Esophagus squamous epithelium (tissue), 5 donors: ENCODE results near the gene SLC6A13. TPM values are rescaled to one million over a fixed set of nuclear protein-coding genes. Genes with fewer than 3 reads are reported as not detected.
"Not testable (repeated sequence)": the region's sequence is repeated elsewhere in the genome, so short reads cannot be mapped to it uniquely, and the experiment has no call there.

Experiments
- DNase-seq: peaks from one replicate; lab custom pipeline; 2025; lab: John Stamatoyannopoulos, UW
- H3K27ac ChIP-seq, 4 donors: fragments of 200-600 bp; sonication (generic); one replicate each; pipeline ENCODE4 v1.5.1; 2016 to 2019; ENCODE audit warnings: mild to moderate bottlenecking in 1 of 4
- H3K27me3 ChIP-seq, 4 donors: fragments of 200-600 bp; sonication (generic); 1 replicate in 3 of 4; 2 replicates in 1 of 4; pipeline versions ENCODE4 v1.5.1 to v1.6.0; 2017 to 2021; ENCODE audit warnings: antibody characterized with exemption in 1 of 4
- H3K36me3 ChIP-seq, 3 donors: fragments of 200-600 bp; sonication (generic); one replicate each; pipeline ENCODE4 v1.5.1; 2016 to 2019
- H3K4me1 ChIP-seq, 3 donors: fragments of 200-600 bp; sonication (generic); one replicate each; pipeline ENCODE4 v1.5.1; 2017 to 2019
- H3K4me3 ChIP-seq, 4 donors: fragments of 200-600 bp; sonication (generic); 1 replicate in 3 of 4; 2 replicates in 1 of 4; pipeline ENCODE4 v1.5.1; 2016 to 2019; ENCODE audit warnings: mild to moderate bottlenecking in 2 of 4, moderate library complexity in 1 of 4
- H3K9me3 ChIP-seq, 3 donors: fragments of 200-600 bp; sonication (generic); one replicate each; pipeline ENCODE4 v1.5.1; 2016 to 2019
- CTCF ChIP-seq, 6 experiments: fragments of 450-650 bp in 4 of 6; fragments of 200-600 bp in 2 of 6; sonication (generic) in 2 of 6; IDR thresholded peaks; one replicate each; pipeline ENCODE4 v1.5.1; 2016 to 2019; ENCODE audit warnings: antibody characterized with exemption in 6 of 6, mild to moderate bottlenecking in 4 of 6, moderate library complexity in 4 of 6
- POLR2A ChIP-seq, 4 donors: fragments of 450-650 bp; IDR thresholded peaks; one replicate each; pipeline ENCODE4 v1.6.1; 2017; ENCODE audit warnings: antibody characterized with exemption in 4 of 4, mild to moderate bottlenecking in 4 of 4, moderate library complexity in 3 of 4
- WGBS, 2 donors: methylation state at CpG; one replicate each; pipeline ENCODE4 v1.1.5; 2018; 5-methylcytosine and 5-hydroxymethylcytosine counted together
- intact Hi-C: fragments of 100-400 bp; cut with DNase I; formaldehyde crosslinking; loops from one replicate; pipeline ENCODE4 v1.15.0; 2022
- total RNA-seq, 4 donors: library from RNA; depleted of rRNA; stranded (reverse); fragments of >200 nt; gene quantifications; one replicate each; pipeline ENCODE4 v1.1.0, GENCODE V29; 2016
- donor health status: DM: yes; HTN: yes; CAD: no.

Gene SLC6A13
- total RNA-seq, result not detected

- intact Hi-C loops, result no loop called here
- Histone ChIP-seq H3K27me3 (peaks cover 0 to 87% (median 0%) of the 10 kb centered on the region in 4 donors), H3K36me3 (no peaks in the 10 kb centered on the region), H3K27ac (no peak within 1 kb of the TSS), H3K4me1 (no peaks in the 10 kb centered on the region), H3K4me3 (no peak within 1 kb of the TSS), H3K9me3 (no peaks in the 10 kb centered on the region)
- no peak for DNase-seq
- TF ChIP-seq POLR2A (IDR thresholded peaks at IDR 0.05), result no peak
- no peak for TF ChIP-seq CTCF (IDR thresholded peaks at IDR 0.05)
- WGBS, 2 donors, result 23 to 27% methylated on average over 4 to 7 of the region's 7 CpGs
Observed at GRCh38 chr12:262817-263216, at the start of gene SLC6A13. Gene SLC6A13 (minus strand): TSS chr12:262836. CDS start chr12:260052, 2,784 bp downstream.

DNA sequence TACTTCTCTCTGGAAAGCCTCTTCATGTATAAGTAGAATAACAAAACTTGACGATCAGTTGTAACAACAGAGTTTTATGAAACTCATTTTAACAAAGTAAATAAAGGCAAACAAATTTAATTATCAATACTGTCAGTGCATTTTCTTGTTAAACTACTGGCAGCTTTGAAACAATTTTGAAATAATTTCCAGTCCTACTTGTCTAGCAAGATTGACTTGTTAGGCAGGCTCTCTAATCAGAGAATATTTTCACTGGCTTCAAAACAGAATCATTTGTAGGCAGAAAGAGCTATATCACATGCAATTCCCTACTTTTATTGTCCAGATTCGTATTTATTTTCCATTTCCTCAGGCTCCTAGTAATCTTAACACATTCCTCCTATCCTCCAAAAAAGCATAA is 45.9 kb upstream of the SLC6A13 start:
- Histone ChIP-seq H3K27me3 (no peaks in the 10 kb centered on the region), H3K27ac (no peak overlapping the region), H3K4me1 (peaks cover 0 to 20% (median 0%) of the 10 kb centered on the region in 3 donors), H3K36me3 (peaks cover 18 to 100% (median 45%) of the 10 kb centered on the region in 3 donors), H3K4me3 (no peak overlapping the region), H3K9me3 (no peaks in the 10 kb centered on the region)
- TF ChIP-seq POLR2A (IDR thresholded peaks at IDR 0.05) (no peak), CTCF (IDR thresholded peaks at IDR 0.05) (no peak)
- intact Hi-C loops, result no loop called here
- 47 to 63% methylated on average over 2 of the region's 2 CpGs for WGBS, 2 donors
- DNase-seq, result no peak

- intact Hi-C loops, result no loop called here
Observed at GRCh38 chr12:307406-307805, 44.8 kb upstream of the SLC6A13 start.

GRCh38 chr12:304805-305204 is 42.2 kb upstream of the SLC6A13 start:
- Histone ChIP-seq H3K4me3 (no peak overlapping the region), H3K27me3 (no peaks in the 10 kb centered on the region), H3K4me1 (peaks cover 0 to 20% (median 0%) of the 10 kb centered on the region in 3 donors), H3K9me3 (no peaks in the 10 kb centered on the region), H3K27ac (no peak overlapping the region), H3K36me3 (peaks cover 10 to 99% (median 21%) of the 10 kb centered on the region in 3 donors)
- TF ChIP-seq POLR2A (IDR thresholded peaks at IDR 0.05), result no peak
- no peak for TF ChIP-seq CTCF (IDR thresholded peaks at IDR 0.05)
- 58 to 61% methylated on average over 5 of the region's 5 CpGs for WGBS, 2 donors
- no peak for DNase-seq
- intact Hi-C loops, result no loop called here

More at GRCh38 chr12:307406-307805, 44.8 kb upstream of the SLC6A13 start:
- Histone ChIP-seq H3K4me3 (no peak overlapping the region), H3K4me1 (peaks cover 0 to 20% (median 0%) of the 10 kb centered on the region in 3 donors), H3K36me3 (peaks cover 22 to 100% (median 42%) of the 10 kb centered on the region in 3 donors), H3K27ac (no peak overlapping the region), H3K9me3 (no peaks in the 10 kb centered on the region), H3K27me3 (no peaks in the 10 kb centered on the region)
- no peak for DNase-seq
- TF ChIP-seq CTCF (IDR thresholded peaks at IDR 0.05) (no peak), POLR2A (IDR thresholded peaks at IDR 0.05) (no peak)
- 94 to 96% methylated on average over 8 of the region's 10 CpGs for WGBS, 2 donors

- 88 to 92% methylated on average over 3 of the region's 3 CpGs for WGBS, 2 donors
- DNase-seq, H3K4me3 ChIP-seq, H3K9me3 ChIP-seq, H3K27ac ChIP-seq, intact Hi-C loops, H3K27me3 ChIP-seq: not testable (repeated sequence)
- peaks cover 10 to 99% (median 17%) of the 10 kb centered on the region in 3 donors for H3K36me3 ChIP-seq
- peaks cover 0 to 12% (median 0%) of the 10 kb centered on the region in 3 donors for H3K4me1 ChIP-seq
Observed at GRCh38 chr12:302766-303165, 40.1 kb upstream of the SLC6A13 start.

DNA sequence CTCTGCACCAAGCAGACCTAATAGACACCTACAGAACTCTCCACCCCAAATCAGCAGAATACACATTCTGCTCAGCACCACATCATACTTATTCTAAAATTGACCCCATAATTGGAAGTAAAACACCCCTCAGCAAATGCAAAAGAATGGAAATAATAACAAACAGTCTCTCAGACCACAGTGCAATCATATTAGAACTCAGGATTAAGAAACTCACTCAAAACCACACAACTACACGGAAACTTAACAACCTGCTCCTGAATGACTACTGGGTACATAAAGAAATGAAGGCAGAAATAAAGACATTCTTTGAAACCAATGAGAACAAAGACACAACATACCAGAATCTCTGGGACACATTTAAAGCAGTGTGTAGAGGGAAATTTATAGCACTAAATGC is 37.5 kb upstream of the SLC6A13 start:
- intact Hi-C loops, H3K27ac ChIP-seq, DNase-seq, H3K4me3 ChIP-seq, H3K4me1 ChIP-seq, H3K9me3 ChIP-seq, H3K27me3 ChIP-seq: not testable (repeated sequence)
- WGBS, 2 donors, result 77 to 93% methylated on average over 1 of the region's 1 CpG
- peaks cover 3 to 99% (median 20%) of the 10 kb centered on the region in 3 donors for H3K36me3 ChIP-seq

- H3K9me3 ChIP-seq, H3K27me3 ChIP-seq, H3K27ac ChIP-seq, DNase-seq, H3K4me3 ChIP-seq, H3K4me1 ChIP-seq, intact Hi-C loops: not testable (repeated sequence)
- H3K36me3 ChIP-seq, result peaks cover 3 to 99% (median 27%) of the 10 kb centered on the region in 3 donors
- WGBS, 2 donors, result 73 to 97% methylated on average over 5 of the region's 5 CpGs
Observed at GRCh38 chr12:299511-299910, 36.9 kb upstream of the SLC6A13 start.

DNA sequence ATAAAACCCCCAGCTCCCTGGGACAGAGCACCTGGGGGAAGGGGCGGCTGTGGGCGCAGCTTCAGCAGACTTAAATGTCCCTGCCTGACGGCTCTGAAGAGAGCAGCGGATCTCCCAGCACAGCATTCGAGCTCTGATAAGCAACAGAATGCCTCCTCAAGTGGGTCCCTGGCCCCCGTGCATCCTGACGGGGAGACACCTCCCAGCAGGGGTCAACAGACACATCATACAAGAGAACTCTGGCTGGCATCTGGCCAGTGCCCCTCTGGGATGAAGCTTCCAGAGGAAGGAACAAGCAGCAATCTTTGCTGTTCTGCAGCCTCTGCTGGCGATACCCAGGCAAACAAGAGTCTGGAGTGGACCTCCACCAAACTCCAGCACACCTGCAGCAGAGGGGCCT is 35.4 kb upstream of the SLC6A13 start:
- H3K4me3 ChIP-seq, DNase-seq, H3K27me3 ChIP-seq, H3K9me3 ChIP-seq, intact Hi-C loops, H3K4me1 ChIP-seq, H3K27ac ChIP-seq: not testable (repeated sequence)
- WGBS, 2 donors, result 100% methylated on average over 4 of the region's 8 CpGs; no CpG with 5 or more reads in 1 of the 2 donors
- H3K36me3 ChIP-seq, result peaks cover under 1 to 99% (median 22%) of the 10 kb centered on the region in 3 donors
